Activated naive CD4-positive, alpha-beta T cell treated with anti-CD3 and anti-CD28 coated beads, Interleukin-2, amount 10 ng/mL, durations not matched to agents 7 days and 5 days (primary cell): ENCODE results near the gene HEBP2.

ENCODE experiments used
- CTCF ChIA-PET: fragments of 350-600 bp; sonication (Branson Sonifier 250); formaldehyde crosslinking; loops from one replicate; lab custom pipeline; 2021; ENCODE audit warnings: antibody characterized with exemption; lab: Charles Lee
- DNase-seq: peaks from one replicate; pipeline ENCODE4 v3.0.0-alpha.2; 2020
- H3K27ac Mint-ChIP-seq: one replicate; pipeline ENCODE4 v1.8.0; 2021; ENCODE audit warnings: mild to moderate bottlenecking, moderate library complexity, mixed read lengths
- H3K27me3 Mint-ChIP-seq: one replicate; pipeline ENCODE4 v1.8.0; 2021; ENCODE audit warnings: mild to moderate bottlenecking, mixed read lengths
- H3K36me3 Mint-ChIP-seq: one replicate; pipeline ENCODE4 v1.8.0; 2021; ENCODE audit warnings: mixed read lengths
- H3K4me1 Mint-ChIP-seq: one replicate; pipeline ENCODE4 v1.8.0; 2021; ENCODE audit warnings: mixed read lengths
- H3K4me3 Mint-ChIP-seq: one replicate; pipeline ENCODE4 v1.8.0; 2021; ENCODE audit warnings: mild to moderate bottlenecking, moderate library complexity, mixed read lengths
- H3K9me3 Mint-ChIP-seq: one replicate; pipeline ENCODE4 v1.8.0; 2021; ENCODE audit warnings: mixed read lengths

HEBP2 gene

GRCh38 chr6:138405816-138406413, 1.9 kb downstream of the HEBP2 start:
- Mint-ChIP-seq H3K27me3 (peaks cover 20% of the 10 kb centered on the region), H3K4me3 (peak overlapping the region; percentile 16), H3K27ac (peak overlapping the region; percentile 71), H3K9me3 (no peaks in the 10 kb centered on the region), H3K36me3 (peaks cover 44% of the 10 kb centered on the region), H3K4me1 (peaks cover 55% of the 10 kb centered on the region)
- CTCF ChIA-PET = interaction anchor here (0.8 to 1.9 kb wide), 3 partner anchors 50 to 112 kb away, joined by 3 to 8 read pairs (median 4); no protein-coding TSS in a partner anchor
- DNase-seq = no peak

- H3K4me1 Mint-ChIP-seq = peaks cover 60% of the 10 kb centered on the region
- CTCF ChIA-PET = interaction anchor here (1.2 kb wide), 1 partner anchor 111 kb away, joined by 4 read pairs; no protein-coding TSS in a partner anchor
- DNase-seq = no peak
Measured at GRCh38 chr6:138406443-138406842, 2.4 kb downstream of the HEBP2 start.

GRCh38 chr6:138410048-138410735, 6.2 kb downstream of the HEBP2 start:
- Mint-ChIP-seq H3K36me3 (peaks cover 74% of the 10 kb centered on the region), H3K27ac (no peak overlapping the region), H3K4me3 (no peak overlapping the region), H3K27me3 (no peaks in the 10 kb centered on the region), H3K9me3 (no peaks in the 10 kb centered on the region), H3K4me1 (peaks cover 53% of the 10 kb centered on the region)
- CTCF ChIA-PET = interaction anchor here (0.8 kb wide), 1 partner anchor 18 kb away, joined by 3 read pairs; no protein-coding TSS in a partner anchor
- DNase-seq = no peak

More at GRCh38 chr6:138406443-138406842, 2.4 kb downstream of the HEBP2 start:
- H3K27ac Mint-ChIP-seq = peak overlapping the region; percentile 71
- peaks cover 19% of the 10 kb centered on the region for H3K27me3 Mint-ChIP-seq
- H3K9me3 Mint-ChIP-seq = no peaks in the 10 kb centered on the region
- H3K36me3 Mint-ChIP-seq = peaks cover 48% of the 10 kb centered on the region
- no peak overlapping the region for H3K4me3 Mint-ChIP-seq

- H3K4me1 Mint-ChIP-seq = peaks cover 43% of the 10 kb centered on the region
- CTCF ChIA-PET = interaction anchor here (1.0 kb wide), 1 partner anchor 113 kb away, joined by 3 read pairs; no protein-coding TSS in a partner anchor
- no peak for DNase-seq
- no peaks in the 10 kb centered on the region for H3K9me3 Mint-ChIP-seq
- peak overlapping the region; percentile 75 for H3K27ac Mint-ChIP-seq
- H3K27me3 Mint-ChIP-seq = no peaks in the 10 kb centered on the region
- no peak overlapping the region for H3K4me3 Mint-ChIP-seq
- peaks cover 71% of the 10 kb centered on the region for H3K36me3 Mint-ChIP-seq
Measured at GRCh38 chr6:138410972-138411880, 7.2 kb downstream of the HEBP2 start.

- Mint-ChIP-seq H3K4me1 (peaks cover 15% of the 10 kb centered on the region), H3K4me3 (no peak overlapping the region), H3K27me3 (no peaks in the 10 kb centered on the region), H3K36me3 (peaks cover 61% of the 10 kb centered on the region), H3K9me3 (no peaks in the 10 kb centered on the region), H3K27ac (no peak overlapping the region)
- CTCF ChIA-PET = interaction anchor here (1.9 kb wide), 1 partner anchor 102 kb away, joined by 8 read pairs; no protein-coding TSS in a partner anchor
- DNase-seq = no peak
Measured at GRCh38 chr6:138415125-138415524, 11.1 kb downstream of the HEBP2 start.

GRCh38 chr6:138416206-138416605, 12.2 kb downstream of the HEBP2 start:
- no peak for DNase-seq
- Mint-ChIP-seq H3K27me3 (no peaks in the 10 kb centered on the region), H3K4me3 (no peak overlapping the region), H3K36me3 (peaks cover 57% of the 10 kb centered on the region), H3K4me1 (peaks cover 6% of the 10 kb centered on the region), H3K27ac (no peak overlapping the region), H3K9me3 (no peaks in the 10 kb centered on the region)
- CTCF ChIA-PET = interaction anchor here (1.0 to 1.9 kb wide), 2 partner anchors 13 to 101 kb away, joined by 3 to 8 read pairs; no protein-coding TSS in a partner anchor

- Mint-ChIP-seq H3K27ac (no peak overlapping the region), H3K27me3 (no peaks in the 10 kb centered on the region), H3K36me3 (peaks cover 45% of the 10 kb centered on the region), H3K4me3 (no peak overlapping the region), H3K4me1 (no peaks in the 10 kb centered on the region), H3K9me3 (no peaks in the 10 kb centered on the region)
- CTCF ChIA-PET = no interaction called here
- no peak for DNase-seq
Measured at GRCh38 chr6:138417493-138418117, 13.6 kb downstream of the HEBP2 start.

- CTCF ChIA-PET = no interaction called here
- Mint-ChIP-seq H3K4me3 (no peak overlapping the region), H3K4me1 (peaks cover 3% of the 10 kb centered on the region), H3K36me3 (peaks cover 40% of the 10 kb centered on the region), H3K9me3 (no peaks in the 10 kb centered on the region), H3K27me3 (no peaks in the 10 kb centered on the region), H3K27ac (no peak overlapping the region)
- no peak for DNase-seq
Measured at GRCh38 chr6:138418118-138418742, 14.2 kb downstream of the HEBP2 start.

- CTCF ChIA-PET = no interaction called here
- Mint-ChIP-seq H3K4me3 (no peak overlapping the region), H3K27me3 (no peaks in the 10 kb centered on the region), H3K27ac (no peak overlapping the region), H3K9me3 (no peaks in the 10 kb centered on the region), H3K36me3 (peaks cover 27% of the 10 kb centered on the region), H3K4me1 (peaks cover 6% of the 10 kb centered on the region)
- DNase-seq = no peak
Measured at GRCh38 chr6:138419766-138420165, 15.7 kb downstream of the HEBP2 start.

- Mint-ChIP-seq H3K36me3 (peaks cover 25% of the 10 kb centered on the region), H3K9me3 (no peaks in the 10 kb centered on the region), H3K4me1 (peaks cover 6% of the 10 kb centered on the region), H3K27ac (no peak overlapping the region), H3K4me3 (no peak overlapping the region), H3K27me3 (no peaks in the 10 kb centered on the region)
- CTCF ChIA-PET = interaction anchor here (1.0 kb wide), 1 partner anchor 304 kb away, joined by 3 read pairs; no protein-coding TSS in a partner anchor
- DNase-seq = no peak
Measured at GRCh38 chr6:138420356-138420755, 16.3 kb downstream of the HEBP2 start.

- Mint-ChIP-seq H3K27me3 (no peaks in the 10 kb centered on the region), H3K4me3 (no peak overlapping the region), H3K4me1 (peaks cover 6% of the 10 kb centered on the region), H3K9me3 (no peaks in the 10 kb centered on the region), H3K27ac (no peak overlapping the region), H3K36me3 (peaks cover 24% of the 10 kb centered on the region)
- CTCF ChIA-PET = interaction anchor here (1.0 kb wide), 1 partner anchor 305 kb away, joined by 3 read pairs; no protein-coding TSS in a partner anchor
- no peak for DNase-seq
Measured at GRCh38 chr6:138421089-138421488, 17.1 kb downstream of the HEBP2 start.

- CTCF ChIA-PET = interaction anchor here (1.0 kb wide), 1 partner anchor 305 kb away, joined by 3 read pairs; no protein-coding TSS in a partner anchor
- no peak overlapping the region for H3K27ac Mint-ChIP-seq
Measured at GRCh38 chr6:138421608-138422007, 17.6 kb downstream of the HEBP2 start.

GRCh38 chr6:138422861-138423260, 18.8 kb downstream of the HEBP2 start:
- H3K36me3 Mint-ChIP-seq = peaks cover 16% of the 10 kb centered on the region
- DNase-seq = no peak
- CTCF ChIA-PET = interaction anchor here (0.6 to 1.4 kb wide), 6 partner anchors 11 to 414 kb away, joined by 3 to 5 read pairs (median 3); no protein-coding TSS in a partner anchor
- no peak overlapping the region for H3K4me3 Mint-ChIP-seq
- H3K27ac Mint-ChIP-seq = no peak overlapping the region
- no peaks in the 10 kb centered on the region for H3K27me3 Mint-ChIP-seq
- H3K4me1 Mint-ChIP-seq = peaks cover 6% of the 10 kb centered on the region
- H3K9me3 Mint-ChIP-seq = no peaks in the 10 kb centered on the region

More at GRCh38 chr6:138421608-138422007, 17.6 kb downstream of the HEBP2 start:
- no peak overlapping the region for H3K4me3 Mint-ChIP-seq
- DNase-seq = no peak
- H3K27me3 Mint-ChIP-seq = no peaks in the 10 kb centered on the region
- peaks cover 21% of the 10 kb centered on the region for H3K36me3 Mint-ChIP-seq
- peaks cover 6% of the 10 kb centered on the region for H3K4me1 Mint-ChIP-seq
- H3K9me3 Mint-ChIP-seq = no peaks in the 10 kb centered on the region
